ENCODE measurements around the gene ZBTB20. TPM values are rescaled to one million over a fixed set of nuclear protein-coding genes. Genes with fewer than 3 reads are reported as not detected.

Gene ZBTB20
- total RNA-seq, 6 donors from 2014 or later = 40.0 to 150 (median 65.8) TPM

GRCh38 chr3:114447545-114447944, 699.5 kb downstream of the ZBTB20 start:
- 62 to 71% methylated on average over 3 of the region's 3 CpGs for WGBS, 2 donors
- ATAC-seq (ENCODE audit: low FRiP score in 2 of 2) (no peak), DNase-seq (no peak)
- peaks cover 7 to 41% (median 19%) of the 10 kb centered on the region in 4 donors for H3K4me1 ChIP-seq
- no peaks in the 10 kb centered on the region for H3K36me3 ChIP-seq
- H3K4me3 ChIP-seq = no peak overlapping the region
- H3K9me3 ChIP-seq = no peaks in the 10 kb centered on the region
- TF ChIP-seq POLR2AphosphoS5 (IDR thresholded peaks at IDR 0.05) (no peak), CTCF (IDR thresholded peaks at IDR 0.05) (no peak), POLR2A (IDR thresholded peaks at IDR 0.05) (no peak), EP300 (IDR thresholded peaks at IDR 0.05) (no peak)
- no peaks in the 10 kb centered on the region for H3K27me3 ChIP-seq
- H3K27ac ChIP-seq = peak overlapping the region in 2 of 4 donors; percentile 24 to 26

GRCh38 chr3:114446600-114446999, 700.5 kb downstream of the ZBTB20 start:
- no peaks in the 10 kb centered on the region for H3K9me3 ChIP-seq
- DNase-seq (no peak), ATAC-seq (ENCODE audit: low FRiP score in 2 of 2) (no peak)
- H3K27ac ChIP-seq = no peak overlapping the region
- no peaks in the 10 kb centered on the region for H3K27me3 ChIP-seq
- 35 to 43% methylated on average over 5 of the region's 5 CpGs for WGBS, 2 donors
- no peaks in the 10 kb centered on the region for H3K36me3 ChIP-seq
- TF ChIP-seq POLR2A (IDR thresholded peaks at IDR 0.05) (no peak), EP300 (IDR thresholded peaks at IDR 0.05) (no peak), CTCF (IDR thresholded peaks at IDR 0.05) (no peak), POLR2AphosphoS5 (IDR thresholded peaks at IDR 0.05) (no peak)
- no peak overlapping the region for H3K4me3 ChIP-seq
- H3K4me1 ChIP-seq = peaks cover 10 to 32% (median 22%) of the 10 kb centered on the region in 4 donors

GRCh38 chr3:114445233-114445632, 701.9 kb downstream of the ZBTB20 start:
- Histone ChIP-seq H3K27ac (no peak overlapping the region), H3K36me3 (no peaks in the 10 kb centered on the region), H3K4me1 (peaks cover 7 to 26% (median 24%) of the 10 kb centered on the region in 4 donors), H3K4me3 (no peak overlapping the region), H3K9me3 (no peaks in the 10 kb centered on the region), H3K27me3 (no peaks in the 10 kb centered on the region)
- ATAC-seq (ENCODE audit: low FRiP score in 2 of 2) = no peak
- DNase-seq = no peak
- 90 to 92% methylated on average over 2 of the region's 2 CpGs for WGBS, 2 donors
- TF ChIP-seq POLR2AphosphoS5 (IDR thresholded peaks at IDR 0.05) = no peak
- no peak for TF ChIP-seq EP300 (IDR thresholded peaks at IDR 0.05)
- TF ChIP-seq POLR2A (IDR thresholded peaks at IDR 0.05) = no peak
- TF ChIP-seq CTCF (IDR thresholded peaks at IDR 0.05) = no peak

- no peak for ATAC-seq (ENCODE audit: low FRiP score in 2 of 2)
Measured at GRCh38 chr3:114444216-114444615, 702.9 kb downstream of the ZBTB20 start.

More at GRCh38 chr3:114444216-114444615, 702.9 kb downstream of the ZBTB20 start:
- Histone ChIP-seq H3K4me3 (no peak overlapping the region), H3K27ac (no peak overlapping the region), H3K27me3 (no peaks in the 10 kb centered on the region), H3K36me3 (no peaks in the 10 kb centered on the region), H3K9me3 (no peaks in the 10 kb centered on the region), H3K4me1 (peaks cover 7 to 26% (median 24%) of the 10 kb centered on the region in 4 donors)
- TF ChIP-seq POLR2A (IDR thresholded peaks at IDR 0.05) = no peak
- TF ChIP-seq CTCF (IDR thresholded peaks at IDR 0.05) = no peak
- TF ChIP-seq EP300 (IDR thresholded peaks at IDR 0.05) = no peak
- no peak for TF ChIP-seq POLR2AphosphoS5 (IDR thresholded peaks at IDR 0.05)
- no peak for DNase-seq
- 88% methylated on average over 3 of the region's 3 CpGs for WGBS, 2 donors
